Vagina (tissue), 2 donors: ENCODE measurements around the gene EZR.

ENCODE experiments used
- POLR2A ChIP-seq, 2 donors: fragments of 450-650 bp; IDR thresholded peaks; one replicate each; pipeline ENCODE4 v1.6.1; 2017; ENCODE audit warnings: antibody characterized with exemption in 2 of 2, mild to moderate bottlenecking in 2 of 2, moderate library complexity in 2 of 2
- TF ChIP-seq, protein P1 (sequence below), 3 experiments: fragments of 450-650 bp in 2 of 3; fragments of 200-600 bp in 1 of 3; sonication (generic) in 1 of 3; IDR thresholded peaks; one replicate each; pipeline ENCODE4 v1.5.1; 2017 to 2019; ENCODE audit warnings: antibody characterized with exemption in 3 of 3, mild to moderate bottlenecking in 2 of 3, moderate library complexity in 2 of 3

GRCh38 chr6:158861686-158862381 is 42.7 kb upstream of the EZR start:
- TF ChIP-seq, protein P1, sequence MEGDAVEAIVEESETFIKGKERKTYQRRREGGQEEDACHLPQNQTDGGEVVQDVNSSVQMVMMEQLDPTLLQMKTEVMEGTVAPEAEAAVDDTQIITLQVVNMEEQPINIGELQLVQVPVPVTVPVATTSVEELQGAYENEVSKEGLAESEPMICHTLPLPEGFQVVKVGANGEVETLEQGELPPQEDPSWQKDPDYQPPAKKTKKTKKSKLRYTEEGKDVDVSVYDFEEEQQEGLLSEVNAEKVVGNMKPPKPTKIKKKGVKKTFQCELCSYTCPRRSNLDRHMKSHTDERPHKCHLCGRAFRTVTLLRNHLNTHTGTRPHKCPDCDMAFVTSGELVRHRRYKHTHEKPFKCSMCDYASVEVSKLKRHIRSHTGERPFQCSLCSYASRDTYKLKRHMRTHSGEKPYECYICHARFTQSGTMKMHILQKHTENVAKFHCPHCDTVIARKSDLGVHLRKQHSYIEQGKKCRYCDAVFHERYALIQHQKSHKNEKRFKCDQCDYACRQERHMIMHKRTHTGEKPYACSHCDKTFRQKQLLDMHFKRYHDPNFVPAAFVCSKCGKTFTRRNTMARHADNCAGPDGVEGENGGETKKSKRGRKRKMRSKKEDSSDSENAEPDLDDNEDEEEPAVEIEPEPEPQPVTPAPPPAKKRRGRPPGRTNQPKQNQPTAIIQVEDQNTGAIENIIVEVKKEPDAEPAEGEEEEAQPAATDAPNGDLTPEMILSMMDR (IDR thresholded peaks at IDR 0.05), result no peak
- no peak for TF ChIP-seq POLR2A (IDR thresholded peaks at IDR 0.05)
